ENCODE data around the gene PCDHB11. TPM values are rescaled to one million over a fixed set of nuclear protein-coding genes. Genes with fewer than 3 reads are reported as not detected.
"Not testable (repeated sequence)": the region's sequence is repeated elsewhere in the genome, so short reads cannot be mapped to it uniquely, and the experiment has no call there.

Gene PCDHB11
- total RNA-seq, 1 donor from 2014 or later: 1.5 TPM

DNA sequence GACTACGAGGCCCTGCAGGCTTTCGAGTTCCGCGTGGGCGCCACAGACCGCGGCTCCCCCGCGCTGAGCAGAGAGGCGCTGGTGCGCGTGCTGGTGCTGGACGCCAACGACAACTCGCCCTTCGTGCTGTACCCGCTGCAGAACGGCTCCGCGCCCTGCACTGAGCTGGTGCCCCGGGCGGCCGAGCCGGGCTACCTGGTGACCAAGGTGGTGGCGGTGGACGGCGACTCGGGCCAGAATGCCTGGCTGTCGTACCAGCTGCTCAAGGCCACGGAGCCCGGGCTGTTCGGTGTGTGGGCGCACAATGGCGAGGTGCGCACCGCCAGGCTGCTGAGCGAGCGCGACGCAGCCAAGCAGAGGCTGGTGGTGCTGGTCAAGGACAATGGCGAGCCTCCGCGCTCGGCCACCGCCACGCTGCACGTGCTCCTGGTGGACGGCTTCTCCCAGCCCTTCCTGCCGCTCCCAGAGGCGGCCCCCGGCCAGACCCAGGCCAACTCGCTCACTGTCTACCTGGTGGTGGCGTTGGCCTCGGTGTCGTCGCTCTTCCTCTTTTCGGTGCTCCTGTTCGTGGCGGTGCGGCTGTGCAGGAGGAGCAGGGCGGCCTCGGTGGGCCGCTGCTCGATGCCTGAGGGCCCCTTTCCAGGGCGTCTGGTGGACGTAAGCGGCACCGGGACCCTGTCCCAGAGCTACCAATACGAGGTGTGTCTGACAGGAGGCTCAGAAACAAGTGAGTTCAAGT lies 15.1 kb upstream of the PCDHB11 start:
- DNase-seq (ENCODE audit: extremely low read depth, low read depth, low spot score): not testable (repeated sequence)

DNA sequence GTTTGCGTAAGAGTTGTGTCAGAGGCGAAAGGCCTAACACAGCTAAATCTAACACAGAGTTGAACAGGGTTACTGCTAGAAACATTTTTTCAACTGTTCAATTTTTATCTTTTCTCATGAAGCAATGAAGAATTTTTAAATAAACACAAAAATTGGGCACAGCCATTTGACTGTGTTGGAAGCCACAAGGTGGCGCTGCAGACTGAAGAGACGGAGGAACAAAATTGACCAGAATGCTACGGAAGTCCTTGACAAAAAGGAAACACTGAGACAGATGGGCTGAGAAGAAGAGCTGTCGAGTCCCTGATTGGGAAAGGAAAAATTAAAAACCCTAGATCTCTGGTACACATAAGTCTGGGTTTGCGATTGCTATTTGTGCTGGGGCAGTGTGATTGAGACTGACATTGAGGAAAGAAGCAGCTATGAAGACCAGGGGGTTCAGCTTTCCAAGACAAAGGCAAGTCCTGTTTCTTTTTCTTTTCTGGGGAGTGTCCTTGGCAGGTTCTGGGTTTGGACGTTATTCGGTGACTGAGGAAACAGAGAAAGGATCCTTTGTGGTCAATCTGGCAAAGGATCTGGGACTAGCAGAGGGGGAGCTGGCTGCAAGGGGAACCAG lies 12.4 kb upstream of the PCDHB11 start, which contains the start of gene PCDHB9:
TSS of gene PCDHB9 (plus strand) at position 265 of the 616 bp plus-strand sequence. CDS start at position 423, 158 bp downstream.
- no peak for DNase-seq (ENCODE audit: extremely low read depth, low read depth, low spot score)

DNA sequence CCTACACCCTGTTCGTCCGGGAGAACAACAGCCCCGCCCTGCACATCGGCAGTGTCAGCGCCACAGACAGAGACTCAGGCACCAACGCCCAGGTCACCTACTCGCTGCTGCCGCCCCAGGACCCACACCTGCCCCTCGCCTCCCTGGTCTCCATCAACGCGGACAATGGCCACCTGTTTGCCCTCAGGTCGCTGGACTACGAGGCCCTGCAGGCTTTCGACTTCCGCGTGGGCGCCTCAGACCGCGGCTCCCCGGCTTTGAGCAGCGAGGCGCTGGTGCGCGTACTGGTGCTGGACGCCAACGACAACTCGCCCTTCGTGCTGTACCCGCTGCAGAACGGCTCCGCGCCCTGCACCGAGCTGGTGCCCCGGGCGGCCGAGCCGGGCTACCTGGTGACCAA lies 10.7 kb upstream of the PCDHB11 start:
- DNase-seq (ENCODE audit: extremely low read depth, low read depth, low spot score): not testable (repeated sequence)

DNA sequence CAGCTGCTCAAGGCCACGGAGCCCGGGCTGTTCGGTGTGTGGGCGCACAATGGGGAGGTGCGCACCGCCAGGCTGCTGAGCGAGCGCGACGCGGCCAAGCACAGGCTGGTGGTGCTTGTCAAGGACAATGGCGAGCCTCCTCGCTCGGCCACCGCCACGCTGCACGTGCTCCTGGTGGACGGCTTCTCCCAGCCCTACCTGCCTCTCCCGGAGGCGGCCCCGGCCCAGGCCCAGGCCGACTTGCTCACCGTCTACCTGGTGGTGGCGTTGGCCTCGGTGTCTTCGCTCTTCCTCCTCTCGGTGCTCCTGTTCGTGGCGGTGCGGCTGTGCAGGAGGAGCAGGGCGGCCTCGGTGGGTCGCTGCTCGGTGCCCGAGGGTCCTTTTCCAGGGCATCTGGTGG lies 10.3 kb upstream of the PCDHB11 start:
- not testable (repeated sequence) for DNase-seq (ENCODE audit: extremely low read depth, low read depth, low spot score)

DNA sequence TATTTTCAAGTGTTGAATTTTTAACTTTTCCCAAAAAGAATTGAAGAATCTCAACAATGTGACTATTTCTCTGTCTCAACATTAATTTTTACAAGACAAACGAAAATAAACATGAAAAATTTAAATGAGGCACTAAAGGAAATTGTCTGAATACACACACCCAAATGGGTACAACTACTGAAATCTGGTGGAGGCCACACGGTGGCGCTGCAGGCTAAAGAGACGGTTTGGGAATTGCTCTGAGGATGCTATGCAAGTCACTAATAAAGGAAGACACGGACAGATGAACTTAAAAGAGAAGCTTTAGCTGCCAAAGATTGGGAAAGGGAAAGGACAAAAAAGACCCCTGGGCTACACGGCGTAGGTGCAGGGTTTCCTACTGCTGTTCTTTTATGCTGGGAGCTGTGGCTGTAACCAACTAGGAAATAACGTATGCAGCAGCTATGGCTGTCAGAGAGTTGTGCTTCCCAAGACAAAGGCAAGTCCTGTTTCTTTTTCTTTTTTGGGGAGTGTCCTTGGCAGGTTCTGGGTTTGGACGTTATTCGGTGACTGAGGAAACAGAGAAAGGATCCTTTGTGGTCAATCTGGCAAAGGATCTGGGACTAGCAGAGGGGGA lies 7.2 kb upstream of the PCDHB11 start, which contains the start of gene PCDHB10:
TSS of gene PCDHB10 (plus strand) at position 244 of the 616 bp plus-strand sequence. CDS start at position 444, 200 bp downstream.
- DNase-seq (ENCODE audit: extremely low read depth, low read depth, low spot score): no peak

DNA sequence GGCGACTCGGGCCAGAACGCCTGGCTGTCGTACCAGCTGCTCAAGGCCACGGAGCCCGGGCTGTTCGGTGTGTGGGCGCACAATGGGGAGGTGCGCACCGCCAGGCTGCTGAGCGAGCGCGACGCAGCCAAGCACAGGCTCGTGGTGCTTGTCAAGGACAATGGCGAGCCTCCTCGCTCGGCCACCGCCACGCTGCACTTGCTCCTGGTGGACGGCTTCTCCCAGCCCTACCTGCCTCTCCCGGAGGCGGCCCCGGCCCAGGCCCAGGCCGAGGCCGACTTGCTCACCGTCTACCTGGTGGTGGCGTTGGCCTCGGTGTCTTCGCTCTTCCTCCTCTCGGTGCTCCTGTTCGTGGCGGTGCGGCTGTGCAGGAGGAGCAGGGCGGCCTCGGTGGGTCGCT lies 5.1 kb upstream of the PCDHB11 start:
- not testable (repeated sequence) for DNase-seq (ENCODE audit: extremely low read depth, low read depth, low spot score)

DNA sequence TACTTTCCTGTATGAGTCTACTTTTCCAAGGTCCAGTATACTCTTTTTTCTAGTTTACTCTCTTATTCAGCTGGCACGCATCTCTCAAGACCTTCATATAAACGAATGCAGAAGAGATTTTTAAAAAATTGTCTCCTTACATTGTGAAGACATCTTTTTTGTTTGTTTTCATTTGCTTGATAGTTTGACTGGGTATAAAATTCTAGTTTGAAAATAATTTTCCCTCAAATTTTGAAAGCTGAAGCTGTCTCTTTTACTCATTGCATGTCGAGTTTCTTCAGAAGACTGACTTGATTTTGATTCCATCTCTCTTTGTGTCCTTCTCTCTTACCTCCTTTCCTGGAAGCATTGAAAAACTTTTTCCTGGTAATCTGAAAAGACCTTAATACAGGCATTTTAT lies 3.1 kb upstream of the PCDHB11 start:
- DNase-seq (ENCODE audit: extremely low read depth, low read depth, low spot score): no peak

DNA sequence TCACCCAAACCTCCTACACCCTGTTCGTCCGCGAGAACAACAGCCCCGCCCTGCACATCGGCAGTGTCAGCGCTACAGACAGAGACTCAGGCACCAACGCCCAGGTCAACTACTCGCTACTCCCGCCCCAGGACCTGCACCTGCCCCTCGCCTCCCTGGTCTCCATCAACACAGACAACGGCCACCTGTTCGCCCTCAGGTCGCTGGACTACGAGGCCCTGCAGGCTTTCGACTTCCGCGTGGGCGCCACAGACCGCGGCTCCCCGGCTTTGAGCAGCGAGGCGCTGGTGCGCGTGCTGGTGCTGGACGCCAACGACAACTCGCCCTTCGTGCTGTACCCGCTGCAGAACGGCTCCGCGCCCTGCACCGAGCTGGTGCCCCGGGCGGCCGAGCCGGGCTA lies 1.7 kb downstream of the PCDHB11 start:
- DNase-seq (ENCODE audit: extremely low read depth, low read depth, low spot score): not testable (repeated sequence)

DNA sequence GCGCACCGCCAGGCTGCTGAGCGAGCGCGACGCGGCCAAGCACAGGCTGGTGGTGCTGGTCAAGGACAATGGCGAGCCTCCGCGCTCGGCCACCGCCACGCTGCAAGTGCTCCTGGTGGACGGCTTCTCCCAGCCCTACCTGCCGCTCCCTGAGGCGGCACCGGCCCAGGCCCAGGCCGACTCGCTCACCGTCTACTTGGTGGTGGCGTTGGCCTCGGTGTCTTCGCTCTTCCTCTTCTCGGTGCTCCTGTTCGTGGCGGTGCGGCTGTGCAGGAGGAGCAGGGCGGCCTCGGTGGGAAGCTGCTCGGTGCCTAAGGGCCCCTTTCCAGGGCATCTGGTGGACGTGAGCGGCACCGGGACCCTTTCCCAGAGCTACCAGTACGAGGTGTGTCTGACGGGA lies 2.2 kb downstream of the PCDHB11 start:
- not testable (repeated sequence) for DNase-seq (ENCODE audit: extremely low read depth, low read depth, low spot score)

DNA sequence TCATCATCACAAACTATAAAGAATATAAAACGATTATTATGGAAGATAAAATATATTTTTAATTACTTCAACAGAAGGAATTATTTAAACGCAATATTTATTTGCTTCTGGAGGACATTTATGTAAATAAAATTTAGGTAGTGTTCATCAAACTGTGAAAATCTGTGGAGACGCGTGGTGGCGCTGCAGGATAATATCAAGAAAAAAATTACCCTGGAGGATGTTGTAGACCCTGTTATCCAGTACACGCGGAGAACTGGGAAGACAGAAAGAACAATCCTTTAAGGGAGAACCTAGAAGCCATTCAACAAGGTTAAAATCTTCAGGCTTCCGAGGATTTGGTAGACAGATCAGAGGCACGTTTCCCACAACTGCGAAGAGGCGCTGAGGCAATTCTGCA lies 9.1 kb downstream of the PCDHB11 start, which contains the start of gene PCDHB12:
TSS of gene PCDHB12 (plus strand) at position 242 of the 400 bp plus-strand sequence. CDS start 189 bp downstream, outside the sequence.
- no peak for DNase-seq (ENCODE audit: extremely low read depth, low read depth, low spot score)

DNA sequence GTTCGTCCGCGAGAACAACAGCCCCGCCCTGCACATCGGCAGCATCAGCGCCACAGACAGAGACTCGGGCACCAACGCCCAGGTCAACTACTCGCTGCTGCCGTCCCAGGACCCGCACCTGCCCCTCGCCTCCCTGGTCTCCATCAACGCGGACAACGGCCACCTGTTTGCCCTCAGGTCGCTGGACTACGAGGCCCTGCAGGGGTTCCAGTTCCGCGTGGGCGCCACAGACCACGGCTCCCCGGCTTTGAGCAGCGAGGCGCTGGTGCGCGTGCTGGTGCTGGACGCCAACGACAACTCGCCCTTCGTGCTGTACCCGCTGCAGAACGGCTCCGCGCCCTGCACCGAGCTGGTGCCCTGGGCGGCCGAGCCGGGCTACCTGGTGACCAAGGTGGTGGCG lies 10.9 kb downstream of the PCDHB11 start:
- DNase-seq (ENCODE audit: extremely low read depth, low read depth, low spot score): not testable (repeated sequence)

DNA sequence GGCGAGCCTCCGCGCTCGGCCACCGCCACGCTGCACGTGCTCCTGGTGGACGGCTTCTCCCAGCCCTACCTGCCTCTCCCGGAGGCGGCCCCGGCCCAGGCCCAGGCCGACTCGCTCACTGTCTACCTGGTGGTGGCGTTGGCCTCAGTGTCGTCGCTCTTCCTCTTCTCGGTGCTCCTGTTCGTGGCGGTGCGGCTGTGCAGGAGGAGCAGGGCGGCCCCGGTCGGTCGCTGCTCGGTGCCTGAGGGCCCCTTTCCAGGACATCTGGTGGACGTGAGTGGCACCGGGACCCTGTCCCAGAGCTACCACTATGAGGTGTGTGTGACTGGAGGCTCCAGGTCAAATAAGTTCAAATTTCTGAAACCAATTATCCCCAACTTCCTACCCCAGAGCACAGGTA lies 11.4 kb downstream of the PCDHB11 start:
- DNase-seq (ENCODE audit: extremely low read depth, low read depth, low spot score): not testable (repeated sequence)

DNA sequence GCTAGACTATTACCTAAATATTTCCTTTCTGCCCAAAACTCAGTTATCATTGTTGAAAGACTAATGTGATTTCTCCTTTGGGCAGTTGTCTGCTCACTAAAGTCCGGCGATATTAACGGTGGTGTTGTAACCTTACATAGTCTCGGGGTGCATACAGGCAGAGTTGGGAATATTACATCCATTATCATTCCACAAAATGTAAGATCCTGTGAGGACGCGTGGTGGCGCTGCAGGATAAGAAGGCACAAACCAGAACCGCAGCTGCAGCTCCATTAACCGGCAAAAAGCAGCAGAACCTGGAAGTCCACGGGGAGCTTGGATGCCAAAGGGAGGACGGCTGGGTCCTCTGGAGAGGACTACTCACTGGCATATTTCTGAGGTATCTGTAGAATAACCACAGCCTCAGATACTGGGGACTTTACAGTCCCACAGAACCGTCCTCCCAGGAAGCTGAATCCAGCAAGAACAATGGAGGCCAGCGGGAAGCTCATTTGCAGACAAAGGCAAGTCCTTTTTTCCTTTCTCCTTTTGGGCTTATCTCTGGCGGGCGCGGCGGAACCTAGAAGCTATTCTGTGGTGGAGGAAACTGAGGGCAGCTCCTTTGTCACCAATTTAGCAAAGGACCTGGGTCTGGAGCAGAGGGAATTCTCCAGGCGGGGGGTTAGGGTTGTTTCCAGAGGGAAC lies 14.4 kb downstream of the PCDHB11 start, which contains the start of gene PCDHB13:
TSS of gene PCDHB13 (plus strand) at position 264 of the 684 bp plus-strand sequence. CDS start at position 469, 205 bp downstream.
- DNase-seq (ENCODE audit: extremely low read depth, low read depth, low spot score): not testable (repeated sequence)

DNA sequence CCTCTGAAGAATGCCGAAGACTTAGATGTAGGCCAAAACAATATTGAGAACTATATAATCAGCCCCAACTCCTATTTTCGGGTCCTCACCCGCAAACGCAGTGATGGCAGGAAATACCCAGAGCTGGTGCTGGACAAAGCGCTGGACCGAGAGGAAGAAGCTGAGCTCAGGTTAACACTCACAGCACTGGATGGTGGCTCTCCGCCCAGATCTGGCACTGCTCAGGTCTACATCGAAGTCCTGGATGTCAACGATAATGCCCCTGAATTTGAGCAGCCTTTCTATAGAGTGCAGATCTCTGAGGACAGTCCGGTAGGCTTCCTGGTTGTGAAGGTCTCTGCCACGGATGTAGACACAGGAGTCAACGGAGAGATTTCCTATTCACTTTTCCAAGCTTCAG lies 15.2 kb downstream of the PCDHB11 start:
- not testable (repeated sequence) for DNase-seq (ENCODE audit: extremely low read depth, low read depth, low spot score)

DNA sequence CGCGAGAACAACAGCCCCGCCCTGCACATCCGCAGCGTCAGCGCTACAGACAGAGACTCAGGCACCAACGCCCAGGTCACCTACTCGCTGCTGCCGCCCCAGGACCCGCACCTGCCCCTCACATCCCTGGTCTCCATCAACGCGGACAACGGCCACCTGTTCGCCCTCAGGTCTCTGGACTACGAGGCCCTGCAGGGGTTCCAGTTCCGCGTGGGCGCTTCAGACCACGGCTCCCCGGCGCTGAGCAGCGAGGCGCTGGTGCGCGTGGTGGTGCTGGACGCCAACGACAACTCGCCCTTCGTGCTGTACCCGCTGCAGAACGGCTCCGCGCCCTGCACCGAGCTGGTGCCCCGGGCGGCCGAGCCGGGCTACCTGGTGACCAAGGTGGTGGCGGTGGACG lies 16.1 kb downstream of the PCDHB11 start:
- not testable (repeated sequence) for DNase-seq (ENCODE audit: extremely low read depth, low read depth, low spot score)

DNA sequence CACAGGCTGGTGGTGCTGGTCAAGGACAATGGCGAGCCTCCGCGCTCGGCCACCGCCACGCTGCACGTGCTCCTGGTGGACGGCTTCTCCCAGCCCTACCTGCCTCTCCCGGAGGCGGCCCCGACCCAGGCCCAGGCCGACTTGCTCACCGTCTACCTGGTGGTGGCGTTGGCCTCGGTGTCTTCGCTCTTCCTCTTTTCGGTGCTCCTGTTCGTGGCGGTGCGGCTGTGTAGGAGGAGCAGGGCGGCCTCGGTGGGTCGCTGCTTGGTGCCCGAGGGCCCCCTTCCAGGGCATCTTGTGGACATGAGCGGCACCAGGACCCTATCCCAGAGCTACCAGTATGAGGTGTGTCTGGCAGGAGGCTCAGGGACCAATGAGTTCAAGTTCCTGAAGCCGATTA lies 16.6 kb downstream of the PCDHB11 start:
- DNase-seq (ENCODE audit: extremely low read depth, low read depth, low spot score): not testable (repeated sequence)

DNA sequence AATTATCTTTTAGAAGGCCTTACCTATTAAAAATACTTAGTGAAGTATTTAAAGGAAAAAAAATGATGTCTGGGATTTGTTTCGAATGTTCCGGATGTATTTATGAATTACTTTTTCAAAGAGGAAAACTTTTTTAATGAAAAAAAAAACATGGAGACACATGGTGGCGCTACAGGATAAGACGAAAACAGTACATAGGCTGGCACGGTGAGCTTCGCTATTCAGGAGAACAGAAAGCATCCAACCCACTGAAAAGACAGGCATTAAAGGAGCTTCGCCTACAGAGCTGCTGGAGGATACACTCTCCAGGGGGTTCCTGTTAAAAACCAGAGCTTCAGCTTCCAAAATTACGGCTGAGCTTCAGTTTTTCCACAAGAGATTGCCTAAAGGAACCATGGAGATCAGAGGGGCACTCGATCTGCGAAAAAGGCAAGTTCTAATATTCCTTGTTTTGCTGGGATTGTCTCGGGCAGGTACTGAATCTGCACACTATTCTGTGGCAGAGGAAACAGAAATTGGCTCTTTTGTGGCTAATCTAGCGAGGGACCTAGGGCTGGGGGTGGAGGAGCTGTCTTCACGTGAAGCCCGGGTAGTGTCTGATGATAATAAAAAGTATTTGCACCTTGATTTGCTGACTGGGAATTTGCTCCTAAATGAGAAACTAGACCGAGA lies 23.8 kb downstream of the PCDHB11 start, which contains the start of gene PCDHB14:
TSS of gene PCDHB14 (plus strand) at position 232 of the 672 bp plus-strand sequence. CDS start at position 395, 163 bp downstream.
- no peak for DNase-seq (ENCODE audit: extremely low read depth, low read depth, low spot score)

DNA sequence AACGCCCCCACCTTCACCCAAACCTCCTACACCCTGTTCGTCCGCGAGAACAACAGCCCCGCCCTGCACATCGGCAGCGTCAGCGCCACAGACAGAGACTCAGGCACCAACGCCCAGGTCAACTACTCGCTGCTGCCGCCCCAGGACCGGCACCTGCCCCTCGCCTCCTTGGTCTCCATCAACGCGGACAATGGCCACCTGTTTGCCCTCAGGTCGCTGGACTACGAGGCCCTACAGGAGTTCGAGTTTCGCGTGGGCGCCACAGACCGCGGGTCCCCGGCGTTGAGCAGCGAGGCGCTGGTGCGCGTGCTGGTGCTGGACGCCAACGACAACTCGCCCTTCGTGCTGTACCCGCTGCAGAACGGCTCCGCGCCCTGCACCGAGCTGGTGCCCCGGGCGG lies 25.4 kb downstream of the PCDHB11 start:
- DNase-seq (ENCODE audit: extremely low read depth, low read depth, low spot score): not testable (repeated sequence)

DNA sequence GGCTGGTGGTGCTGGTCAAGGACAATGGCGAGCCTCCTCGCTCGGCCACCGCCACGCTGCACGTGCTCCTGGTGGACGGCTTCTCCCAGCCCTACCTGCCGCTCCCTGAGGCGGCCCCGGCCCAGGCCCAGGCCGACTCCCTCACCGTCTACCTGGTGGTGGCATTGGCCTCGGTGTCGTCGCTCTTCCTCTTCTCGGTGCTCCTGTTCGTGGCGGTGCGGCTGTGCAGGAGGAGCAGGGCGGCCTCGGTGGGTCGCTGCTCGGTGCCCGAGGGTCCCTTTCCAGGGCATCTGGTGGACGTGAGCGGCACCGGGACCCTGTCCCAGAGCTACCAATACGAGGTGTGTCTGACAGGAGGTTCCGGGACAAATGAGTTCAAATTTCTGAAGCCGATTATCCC lies 26.0 kb downstream of the PCDHB11 start:
- DNase-seq (ENCODE audit: extremely low read depth, low read depth, low spot score): not testable (repeated sequence)

DNA sequence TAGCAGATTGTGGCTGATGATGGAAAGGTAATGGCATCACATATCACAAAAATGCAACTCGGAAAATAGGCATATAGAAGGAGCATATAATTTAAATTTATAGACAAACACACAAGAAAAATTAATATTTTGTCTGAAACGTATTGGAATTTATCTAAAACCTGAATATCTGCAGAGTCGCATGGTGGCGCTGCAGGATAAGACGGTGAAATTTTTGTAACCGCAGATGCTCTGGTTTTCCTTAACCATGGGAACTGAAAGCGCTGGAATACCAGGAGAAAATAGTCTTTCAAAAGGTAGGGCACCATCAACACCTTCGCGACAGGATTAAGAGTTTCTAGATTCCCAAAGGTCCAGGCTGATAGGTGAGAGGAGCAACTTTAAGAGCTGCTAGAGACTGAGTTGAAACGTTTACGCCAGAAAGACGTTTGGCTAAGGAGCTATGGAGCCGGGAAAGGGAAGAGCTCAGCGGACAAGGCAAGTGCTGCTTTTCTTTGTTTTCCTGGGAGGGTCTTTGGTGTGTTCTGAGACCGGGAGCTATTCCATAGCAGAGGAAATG lies 34.8 kb downstream of the PCDHB11 start:
- DNase-seq (ENCODE audit: extremely low read depth, low read depth, low spot score): no peak
